HCT116 (cell line): ENCODE measurements around the gene COX11. TPM values are rescaled to one million over a fixed set of nuclear protein-coding genes. Genes with fewer than 3 reads are reported as not detected.

Experiments used
- ATAC-seq: fragments of 200-7000 bp; cut with Tn5 transposase; 2 replicates; pipeline ENCODE4 v1.9.1; 2020; ENCODE audit warnings: mild to moderate bottlenecking, moderate library complexity
- BruUV-seq: library from RNA; stranded (reverse); fragments of 400-500 nt; replicated peaks from 2 replicates; lab custom pipeline; 2021; lab: Mats Ljungman, UMichigan
- CTCF ChIA-PET: fragments of 300-600 bp; sonication (Branson Sonifier 250); formaldehyde crosslinking; loops from one replicate; lab custom pipeline; 2021; ENCODE audit warnings: antibody characterized with exemption; lab: Charles Lee
- POLR2A ChIA-PET: fragments of 300-600, 350-600 bp; sonication (Branson Sonifier 250); formaldehyde crosslinking; loops from one replicate; lab custom pipeline; 2021; ENCODE audit warnings: antibody characterized with exemption; lab: Charles Lee
- RAD21 ChIA-PET, 2 experiments: fragments of 300-600 bp; sonication (Branson Sonifier 250); formaldehyde crosslinking; loops; one replicate each; lab custom pipeline; 2023; ENCODE audit warnings: low total read pairs in 2 of 2; ENCODE audit not compliant: uncharacterized antibody in 2 of 2, unreplicated experiment in 2 of 2, low non-redundant PET in 1 of 2; lab: Charles Lee
- DNase-seq: peaks from one replicate; pipeline ENCODE4 v3.0.0-alpha.2; 2010; ENCODE audit warnings: low read depth, low spot score
- H2AFZ ChIP-seq: fragments of 200-600 bp; shearing (Covaris generic), sonication (generic); 2 replicates; pipeline ENCODE4 v1.6.1; 2017; ENCODE audit warnings: low read depth, mixed run types, mixed read lengths, antibody characterized with exemption, low read length; ENCODE audit not compliant: poor library complexity, severe bottlenecking
- H3K27ac ChIP-seq: 2 replicates; pipeline ENCODE4 v1.5.1; 2012; ENCODE audit warnings: low read depth, low read length
- H3K27me3 ChIP-seq: fragments of 200-600 bp; sonication (generic); 2 replicates; pipeline ENCODE4 v1.6.1; 2016; ENCODE audit warnings: mixed run types, low read length, mixed read lengths; ENCODE audit not compliant: insufficient read depth
- H3K36me3 ChIP-seq, 2 experiments: fragments of 200-500 bp in 1 of 2; fragments of 200-600 bp in 1 of 2; sonication (Bioruptor generic) in 1 of 2; sonication (generic) in 1 of 2; 2 replicates each; pipeline versions ENCODE4 v1.5.1 to v1.6.1; 2014 to 2016; ENCODE audit warnings: low read length in 2 of 2, inconsistent platforms in 1 of 2, mixed read lengths in 1 of 2, mixed run types in 1 of 2; ENCODE audit not compliant: insufficient read depth in 2 of 2, control insufficient read depth in 1 of 2
- H3K4me1 ChIP-seq, 2 experiments: fragments of 200-600 bp in 1 of 2; sonication (generic) in 1 of 2; 2 replicates each; pipeline versions ENCODE4 v1.5.1 to v1.6.1; 2012 to 2017; ENCODE audit warnings: low read length in 2 of 2, inconsistent platforms in 1 of 2, mild to moderate bottlenecking in 1 of 2, mixed read lengths in 1 of 2, mixed run types in 1 of 2, moderate library complexity in 1 of 2; ENCODE audit not compliant: insufficient read depth in 2 of 2, control insufficient read depth in 1 of 2
- H3K4me2 ChIP-seq: fragments of 200-600 bp; sonication (generic); 2 replicates; pipeline ENCODE4 v1.6.1; 2017; ENCODE audit warnings: mixed run types, low read length, mixed read lengths
- H3K4me3 ChIP-seq, 2 experiments: fragments of 200-600 bp in 1 of 2; sonication (generic) in 1 of 2; replicated peaks in 1 of 2; 2 replicates each; pipeline ENCODE4 v1.5.1; 2011 to 2016; ENCODE audit warnings: low read length in 2 of 2, control low read depth in 1 of 2, low read depth in 1 of 2, mild to moderate bottlenecking in 1 of 2, mixed read lengths in 1 of 2, mixed run types in 1 of 2
- H3K79me2 ChIP-seq: fragments of 200-600 bp; sonication (generic); 2 replicates; pipeline ENCODE4 v1.6.1; 2017; ENCODE audit warnings: mild to moderate bottlenecking, mixed run types, low read length, moderate library complexity, mixed read lengths; ENCODE audit not compliant: insufficient read depth
- H3K9ac ChIP-seq: fragments of 200-600 bp; sonication (generic); 2 replicates; pipeline ENCODE4 v1.6.1; 2016; ENCODE audit warnings: low read length, mixed read lengths
- H3K9me2 ChIP-seq: fragments of 200-600 bp; sonication (generic), shearing (Covaris generic); 2 replicates; pipeline ENCODE4 v1.6.1; 2017; ENCODE audit warnings: mixed run types, mild to moderate bottlenecking, moderate library complexity; ENCODE audit not compliant: insufficient read depth
- H3K9me3 ChIP-seq, 2 experiments: fragments of 200-500 bp in 1 of 2; fragments of 200-600 bp in 1 of 2; sonication (Bioruptor generic) in 1 of 2; sonication (generic) in 1 of 2; 2 replicates each; pipeline ENCODE4 v1.6.1; 2014 to 2017; ENCODE audit warnings: low read length in 2 of 2, mixed read lengths in 2 of 2, inconsistent platforms in 1 of 2, low read depth in 1 of 2, mild to moderate bottlenecking in 1 of 2, mixed run types in 1 of 2, moderate library complexity in 1 of 2; ENCODE audit not compliant: control insufficient read depth in 1 of 2, insufficient read depth in 1 of 2
- H4K20me1 ChIP-seq: fragments of 200-600 bp; sonication (generic), shearing (Covaris generic); 2 replicates; pipeline ENCODE4 v1.6.1; 2017; ENCODE audit warnings: mixed run types, mild to moderate bottlenecking, moderate library complexity; ENCODE audit not compliant: insufficient read depth
- CBX3 ChIP-seq: IDR thresholded peaks from 2 replicates; pipeline ENCODE4 v1.6.1; 2012; ENCODE audit warnings: low read depth
- CEBPB ChIP-seq: IDR thresholded peaks from 2 replicates; pipeline ENCODE4 v1.6.1; 2012; ENCODE audit warnings: low read depth
- CTCF ChIP-seq, 3 experiments: fragments of 200-600 bp in 1 of 3; sonication (generic) in 1 of 3; IDR thresholded peaks in 2 of 3; conservative IDR thresholded peaks in 1 of 3; 2 replicates each; pipeline ENCODE4 v1.5.1; 2012 to 2017; ENCODE audit warnings: low read depth in 2 of 3, low read length in 2 of 3, antibody characterized with exemption in 1 of 3, borderline replicate concordance in 1 of 3, control low read depth in 1 of 3, mild to moderate bottlenecking in 1 of 3, mixed read lengths in 1 of 3, mixed run types in 1 of 3, moderate library complexity in 1 of 3; ENCODE audit not compliant: insufficient read depth in 1 of 3
- EGR1 ChIP-seq: IDR thresholded peaks from 2 replicates; pipeline ENCODE4 v1.6.1; 2012; ENCODE audit warnings: low read depth
- ELF1 ChIP-seq: IDR thresholded peaks from 2 replicates; pipeline ENCODE4 v1.6.1; 2012; ENCODE audit warnings: low read depth, borderline replicate concordance
- EZH2phosphoT487 ChIP-seq: fragments of 200-600 bp; IDR thresholded peaks from 2 replicates; pipeline ENCODE4 v1.6.1; 2018; ENCODE audit warnings: antibody characterized with exemption, borderline replicate concordance
- JUND ChIP-seq: IDR thresholded peaks from 2 replicates; pipeline ENCODE4 v1.6.1; 2012
- POLR2A ChIP-seq: IDR thresholded peaks from 2 replicates; pipeline ENCODE4 v1.7.0; 2011; ENCODE audit warnings: borderline replicate concordance; ENCODE audit not compliant: insufficient read depth, insufficient read length; ENCODE audit errors: extremely low read depth
- POLR2AphosphoS5 ChIP-seq: IDR thresholded peaks from 2 replicates; pipeline ENCODE4 v1.6.1; 2011; ENCODE audit warnings: mild to moderate bottlenecking, low read depth, low read length, moderate library complexity
- RAD21 ChIP-seq: IDR thresholded peaks from 2 replicates; pipeline ENCODE4 v1.6.1; 2012; ENCODE audit warnings: low read depth, mild to moderate bottlenecking
- SIN3A ChIP-seq: IDR thresholded peaks from 2 replicates; pipeline ENCODE4 v1.6.1; 2012; ENCODE audit warnings: low read depth
- SP1 ChIP-seq: IDR thresholded peaks from 2 replicates; pipeline ENCODE4 v1.6.1; 2012; ENCODE audit warnings: low read depth
- SRF ChIP-seq: IDR thresholded peaks from 2 replicates; pipeline ENCODE4 v1.6.1; 2012; ENCODE audit warnings: low read depth
- TCF7L2 ChIP-seq: IDR thresholded peaks from 2 replicates; pipeline ENCODE4 v1.7.0; 2011; ENCODE audit warnings: borderline replicate concordance, inconsistent platforms; ENCODE audit not compliant: insufficient read depth, insufficient read length; ENCODE audit errors: extremely low read depth
- YY1 ChIP-seq: IDR thresholded peaks from 2 replicates; pipeline ENCODE4 v1.6.1; 2011; ENCODE audit warnings: low read length, low read depth, moderate library complexity, mild to moderate bottlenecking; ENCODE audit not compliant: insufficient replicate concordance; ENCODE audit errors: extremely low read depth
- ZBTB33 ChIP-seq: IDR thresholded peaks from 2 replicates; pipeline ENCODE4 v1.6.1; 2011; ENCODE audit warnings: mild to moderate bottlenecking, low read length, moderate library complexity; ENCODE audit not compliant: insufficient replicate concordance; ENCODE audit errors: extremely low read depth
- ZFX ChIP-seq: fragments of 450-650 bp; IDR thresholded peaks from 2 replicates; pipeline ENCODE4 v1.6.1; 2017
- ZNF274 ChIP-seq: fragments of 200-500 bp; sonication (Bioruptor generic); IDR thresholded peaks from 2 replicates; pipeline ENCODE4 v1.6.1; 2014; ENCODE audit warnings: mild to moderate bottlenecking, low read depth, low read length, inconsistent platforms
- intact Hi-C: fragments of 100-400 bp; cut with micrococcal nuclease; formaldehyde crosslinking; loops from 2 replicates; pipeline ENCODE4 v1.10.0; 2022
- total RNA-seq: library from RNA; stranded (reverse); gene quantifications from one replicate; pipeline ENCODE4 v1.2.1, GENCODE V29; 2021; ENCODE audit not compliant: unreplicated experiment
- TF ChIP-seq, protein P1 (sequence below): IDR thresholded peaks from 2 replicates; pipeline ENCODE4 v1.6.1; 2012
- TF ChIP-seq, protein P2 (sequence below): IDR thresholded peaks from 2 replicates; pipeline ENCODE4 v1.6.1; 2012

COX11 gene
- total RNA-seq, 1 experiment from 2014 or later = 62.9 TPM

GRCh38 chr17:54944796-54945195, 23.7 kb downstream of the COX11 start:
- POLR2A ChIA-PET = no interaction called here
- H3K9ac ChIP-seq = no peak overlapping the region
- no TSS peak for BruUV-seq
- H3K79me2 ChIP-seq = no peaks in the 10 kb centered on the region
- H2AFZ ChIP-seq = no peak overlapping the region
- peaks cover 10 to 19% of the 10 kb centered on the region in 2 experiments for H3K36me3 ChIP-seq
- H3K4me2 ChIP-seq = no peak overlapping the region
- TF ChIP-seq, protein P1, sequence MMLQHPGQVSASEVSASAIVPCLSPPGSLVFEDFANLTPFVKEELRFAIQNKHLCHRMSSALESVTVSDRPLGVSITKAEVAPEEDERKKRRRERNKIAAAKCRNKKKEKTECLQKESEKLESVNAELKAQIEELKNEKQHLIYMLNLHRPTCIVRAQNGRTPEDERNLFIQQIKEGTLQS = no peak
- TF ChIP-seq YY1 = no peak
- no peak for TF ChIP-seq CBX3
- no peak for TF ChIP-seq EZH2phosphoT487
- TF ChIP-seq TCF7L2 = no peak
- no peak for TF ChIP-seq ZBTB33
- no peak for TF ChIP-seq SIN3A
- TF ChIP-seq RAD21 = no peak
- TF ChIP-seq SRF = no peak
- no peak for TF ChIP-seq POLR2AphosphoS5
- TF ChIP-seq CTCF (IDR thresholded peaks at IDR 0.05 in 2 of 3, conservative IDR thresholded peaks at IDR 0.05 in 1 of 3; ENCODE audit: borderline replicate concordance in 1 of 3, insufficient read depth in 1 of 3, low read depth in 2 of 3, low read length in 2 of 3) = no peak
- no peak for TF ChIP-seq EGR1
- no peak for TF ChIP-seq SP1
- TF ChIP-seq CEBPB = no peak
- TF ChIP-seq JUND = no peak
- no peak for TF ChIP-seq ELF1
- TF ChIP-seq ZFX = no peak
- TF ChIP-seq, protein P2, sequence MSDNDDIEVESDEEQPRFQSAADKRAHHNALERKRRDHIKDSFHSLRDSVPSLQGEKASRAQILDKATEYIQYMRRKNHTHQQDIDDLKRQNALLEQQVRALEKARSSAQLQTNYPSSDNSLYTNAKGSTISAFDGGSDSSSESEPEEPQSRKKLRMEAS = no peak
- TF ChIP-seq POLR2A = no peak
- TF ChIP-seq ZNF274 = no peak
- TF ChIP-seq, all 23 proteins: peak for 0
- Histone ChIP-seq H3K9me2 (no peaks in the 10 kb centered on the region), H3K4me3 (no peak overlapping the region), H3K27ac (no peak overlapping the region), H3K27me3 (no peaks in the 10 kb centered on the region), H3K9me3 (no peaks in the 10 kb centered on the region), H4K20me1 (no peaks in the 10 kb centered on the region), H3K4me1 (peaks cover 9 to 17% of the 10 kb centered on the region in 2 experiments)
- no peak for DNase-seq
- RAD21 ChIA-PET = no interaction called here
- intact Hi-C loops = no loop called here
- ATAC-seq = no peak
- CTCF ChIA-PET = no interaction called here
